OCI-LY7 (cell line): ENCODE measurements around the gene SPEN. TPM values are rescaled to one million over a fixed set of nuclear protein-coding genes. Genes with fewer than 3 reads are reported as not detected.

ENCODE experiments used
- BruUV-seq: library from RNA; stranded (reverse); fragments of 400-500 nt; replicated peaks from 2 replicates; lab custom pipeline; 2021; lab: Mats Ljungman, UMichigan
- CTCF ChIA-PET: fragments of 300-600 bp; sonication (Branson Sonifier 250); formaldehyde crosslinking; loops from one replicate; lab custom pipeline; 2022; ENCODE audit warnings: antibody characterized with exemption; ENCODE audit not compliant: unreplicated experiment; lab: Charles Lee
- POLR2A ChIA-PET: fragments of 300-600 bp; sonication (Branson Sonifier 250); formaldehyde crosslinking; loops from one replicate; lab custom pipeline; 2022; ENCODE audit warnings: antibody characterized with exemption; lab: Charles Lee
- DNase-seq: peaks from one replicate; pipeline ENCODE4 v3.0.0-alpha.2; 2015; ENCODE audit warnings: low spot score
- H2AFZ ChIP-seq: fragments of 200-600 bp; sonication (generic), shearing (Covaris generic); 2 replicates; pipeline ENCODE4 v1.6.1; 2014; ENCODE audit warnings: mild to moderate bottlenecking, antibody characterized with exemption, low read length, moderate library complexity
- H3K27ac ChIP-seq: fragments of 200-600 bp; sonication (generic); 2 replicates; pipeline ENCODE4 v1.5.1; 2014; ENCODE audit warnings: mixed run types, low read depth, mild to moderate bottlenecking, moderate library complexity, low read length, inconsistent platforms; ENCODE audit not compliant: poor library complexity, severe bottlenecking
- H3K36me3 ChIP-seq: fragments of 200-600 bp; sonication (generic); 2 replicates; pipeline ENCODE4 v1.6.1; 2014; ENCODE audit warnings: mild to moderate bottlenecking, antibody characterized with exemption, low read length, moderate library complexity, mixed read lengths; ENCODE audit not compliant: insufficient read depth
- H3K4me1 ChIP-seq: fragments of 200-600 bp; sonication (generic); 2 replicates; pipeline ENCODE4 v1.5.1; 2014; ENCODE audit warnings: mild to moderate bottlenecking, low read length; ENCODE audit not compliant: insufficient read depth, poor library complexity, severe bottlenecking
- H3K4me2 ChIP-seq: fragments of 200-600 bp; sonication (generic); 2 replicates; pipeline ENCODE4 v1.6.1; 2014; ENCODE audit warnings: mild to moderate bottlenecking, low read length
- H3K4me3 ChIP-seq: fragments of 200-600 bp; sonication (generic); 2 replicates; pipeline ENCODE4 v1.5.1; 2014; ENCODE audit warnings: mild to moderate bottlenecking, low read depth, low read length; ENCODE audit not compliant: poor library complexity, severe bottlenecking
- H3K79me2 ChIP-seq: fragments of 200-600 bp; sonication (generic); 2 replicates; pipeline ENCODE4 v1.6.1; 2016; ENCODE audit warnings: low read depth, mild to moderate bottlenecking, low read length, moderate library complexity, mixed read lengths; ENCODE audit not compliant: insufficient read depth
- H3K9me2 ChIP-seq: fragments of 200-600 bp; sonication (generic); 2 replicates; pipeline ENCODE4 v1.6.1; 2016; ENCODE audit warnings: mild to moderate bottlenecking, low read length, mixed read lengths; ENCODE audit not compliant: insufficient read depth
- H3K9me3 ChIP-seq: fragments of 200-600 bp; sonication (generic); 2 replicates; pipeline ENCODE4 v1.6.1; 2014; ENCODE audit warnings: mild to moderate bottlenecking, mixed run types, low read length, mixed read lengths
- H4K20me1 ChIP-seq: fragments of 200-600 bp; sonication (generic); 2 replicates; pipeline ENCODE4 v1.6.1; 2014; ENCODE audit warnings: mild to moderate bottlenecking, antibody characterized with exemption, low read length, moderate library complexity, mixed read lengths; ENCODE audit not compliant: insufficient read depth
- CTCF ChIP-seq: fragments of 200-600 bp; sonication (generic); conservative IDR thresholded peaks from 2 replicates; pipeline ENCODE4 v1.5.1; 2014; ENCODE audit warnings: mild to moderate bottlenecking, antibody characterized with exemption, low read length, moderate library complexity, mixed read lengths
- EZH2phosphoT487 ChIP-seq: fragments of 200-600 bp; sonication (generic); IDR thresholded peaks from 2 replicates; pipeline ENCODE4 v1.6.1; 2018; ENCODE audit warnings: low read depth, borderline replicate concordance, mild to moderate bottlenecking, mixed run types, antibody characterized with exemption, low read length, moderate library complexity, mixed read lengths
- intact Hi-C: fragments of 100-400 bp; cut with micrococcal nuclease; formaldehyde crosslinking; loops from one replicate; pipeline ENCODE4 v1.10.0; 2022; ENCODE audit not compliant: unreplicated experiment
- total RNA-seq, 2 experiments: library from RNA; depleted of rRNA in 1 of 2; stranded (reverse); fragments of >200 nt in 1 of 2; shearing (Covaris generic) in 1 of 2; gene quantifications; 2 replicates each; pipeline ENCODE4 v1.2.3, GENCODE V29; 2014 to 2022

SPEN gene
- total RNA-seq, 2 experiments from 2014 or later: 40.7 to 87.1 TPM

- DNase-seq: no peak
- TF ChIP-seq EZH2phosphoT487 (no peak), CTCF (no peak)
- CTCF ChIA-PET: no interaction called here
These were observed 111.3 kb downstream of the SPEN start for GRCh38 chr1:15958793-15959192.

GRCh38 chr1:15959424-15959823, 111.9 kb downstream of the SPEN start:
- intact Hi-C loops: no loop called here
- H2AFZ ChIP-seq: no peak overlapping the region
- peaks cover 11% of the 10 kb centered on the region; the same call in 1 of the 2 replicates for H4K20me1 ChIP-seq
- CTCF ChIA-PET: no interaction called here
- no peak overlapping the region for H3K4me2 ChIP-seq
- no peak overlapping the region for H3K4me3 ChIP-seq
- DNase-seq: no peak
- BruUV-seq: no TSS peak
- H3K9me3 ChIP-seq: no peaks in the 10 kb centered on the region
- peaks cover 47% of the 10 kb centered on the region for H3K36me3 ChIP-seq
- H3K27ac ChIP-seq: no peak overlapping the region
- H3K4me1 ChIP-seq: peaks cover 14% of the 10 kb centered on the region
- peaks cover 11% of the 10 kb centered on the region; the same call in 1 of the 2 replicates for H3K79me2 ChIP-seq
- TF ChIP-seq EZH2phosphoT487 (no peak), CTCF (no peak)
- no peaks in the 10 kb centered on the region for H3K9me2 ChIP-seq
- POLR2A ChIA-PET: interaction anchor here (0.7 kb wide), 1 partner anchor 14 kb away, joined by 3 read pairs; no protein-coding TSS in a partner anchor

More at GRCh38 chr1:15958793-15959192, 111.3 kb downstream of the SPEN start:
- no TSS peak for BruUV-seq
- intact Hi-C loops: no loop called here
- peaks cover 8% of the 10 kb centered on the region for H3K4me1 ChIP-seq
- no peak overlapping the region for H3K4me2 ChIP-seq
- no peak overlapping the region for H3K27ac ChIP-seq
- peaks cover 51% of the 10 kb centered on the region for H3K36me3 ChIP-seq
- POLR2A ChIA-PET: interaction anchor here (0.5 to 0.7 kb wide), 2 partner anchors 14 to 407 kb away, joined by 3 to 4 read pairs; no protein-coding TSS in a partner anchor
- no peaks in the 10 kb centered on the region for H3K9me2 ChIP-seq
- H3K9me3 ChIP-seq: no peaks in the 10 kb centered on the region
- no peak overlapping the region for H3K4me3 ChIP-seq
- H2AFZ ChIP-seq: no peak overlapping the region
- peaks cover 8% of the 10 kb centered on the region; the same call in 1 of the 2 replicates for H3K79me2 ChIP-seq
- peaks cover 11% of the 10 kb centered on the region; the same call in 1 of the 2 replicates for H4K20me1 ChIP-seq

GRCh38 chr1:15959827-15960446, 112.4 kb downstream of the SPEN start:
- CTCF ChIA-PET: no interaction called here
- BruUV-seq: no TSS peak
- H3K36me3 ChIP-seq: peaks cover 47% of the 10 kb centered on the region
- no peak overlapping the region for H2AFZ ChIP-seq
- POLR2A ChIA-PET: no interaction called here
- H3K4me3 ChIP-seq: no peak overlapping the region
- H3K79me2 ChIP-seq: peaks cover 15% of the 10 kb centered on the region; the same call in 1 of the 2 replicates
- H3K4me2 ChIP-seq: no peak overlapping the region
- H3K9me2 ChIP-seq: no peaks in the 10 kb centered on the region
- intact Hi-C loops: no loop called here
- no peak for TF ChIP-seq EZH2phosphoT487
- TF ChIP-seq CTCF: no peak
- no peaks in the 10 kb centered on the region for H3K9me3 ChIP-seq
- peaks cover 19% of the 10 kb centered on the region for H3K4me1 ChIP-seq
- H3K27ac ChIP-seq: no peak overlapping the region
- peaks cover 11% of the 10 kb centered on the region; the same call in 1 of the 2 replicates for H4K20me1 ChIP-seq
- no peak for DNase-seq
